ENCODE measurements around the gene TFF3.
A peak's percentile ranks its signal among the peaks of the same experiment; 100 is the strongest.

TFF3 gene

GRCh38 chr21:42343101-42343500 is 27.9 kb upstream of the TFF3 start:
- TF ChIP-seq, protein P1, sequence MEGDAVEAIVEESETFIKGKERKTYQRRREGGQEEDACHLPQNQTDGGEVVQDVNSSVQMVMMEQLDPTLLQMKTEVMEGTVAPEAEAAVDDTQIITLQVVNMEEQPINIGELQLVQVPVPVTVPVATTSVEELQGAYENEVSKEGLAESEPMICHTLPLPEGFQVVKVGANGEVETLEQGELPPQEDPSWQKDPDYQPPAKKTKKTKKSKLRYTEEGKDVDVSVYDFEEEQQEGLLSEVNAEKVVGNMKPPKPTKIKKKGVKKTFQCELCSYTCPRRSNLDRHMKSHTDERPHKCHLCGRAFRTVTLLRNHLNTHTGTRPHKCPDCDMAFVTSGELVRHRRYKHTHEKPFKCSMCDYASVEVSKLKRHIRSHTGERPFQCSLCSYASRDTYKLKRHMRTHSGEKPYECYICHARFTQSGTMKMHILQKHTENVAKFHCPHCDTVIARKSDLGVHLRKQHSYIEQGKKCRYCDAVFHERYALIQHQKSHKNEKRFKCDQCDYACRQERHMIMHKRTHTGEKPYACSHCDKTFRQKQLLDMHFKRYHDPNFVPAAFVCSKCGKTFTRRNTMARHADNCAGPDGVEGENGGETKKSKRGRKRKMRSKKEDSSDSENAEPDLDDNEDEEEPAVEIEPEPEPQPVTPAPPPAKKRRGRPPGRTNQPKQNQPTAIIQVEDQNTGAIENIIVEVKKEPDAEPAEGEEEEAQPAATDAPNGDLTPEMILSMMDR (IDR thresholded peaks at IDR 0.05; ENCODE audit: low read depth, low read length), result no peak
- DNase-seq (ENCODE audit: low read depth, low spot score), result no peak
- in situ Hi-C loops (cut with HindIII; ENCODE audit: low sequenced_read_pairs), result no loop called here

GRCh38 chr21:42341776-42342542 is 26.8 kb upstream of the TFF3 start:
- in situ Hi-C loops (cut with HindIII; ENCODE audit: low sequenced_read_pairs), result no loop called here
- DNase-seq (ENCODE audit: low read depth, low spot score), result no peak
- TF ChIP-seq, protein P1 (IDR thresholded peaks at IDR 0.05; ENCODE audit: low read depth, low read length), result no peak
- H3K4me3 ChIP-seq (ENCODE audit: low read depth, low read length), result no peak overlapping the region

More at GRCh38 chr21:42343101-42343500, 27.9 kb upstream of the TFF3 start:
- no peak overlapping the region for H3K4me3 ChIP-seq (ENCODE audit: low read depth, low read length)

GRCh38 chr21:42340187-42341050 is 25.2 kb upstream of the TFF3 start:
- in situ Hi-C loops (cut with HindIII; ENCODE audit: low sequenced_read_pairs), result no loop called here
- H3K4me3 ChIP-seq (ENCODE audit: low read depth, low read length), result no peak overlapping the region
- no peak for DNase-seq (ENCODE audit: low read depth, low spot score)
- TF ChIP-seq, protein P1 (IDR thresholded peaks at IDR 0.05; ENCODE audit: low read depth, low read length), result no peak

DNA sequence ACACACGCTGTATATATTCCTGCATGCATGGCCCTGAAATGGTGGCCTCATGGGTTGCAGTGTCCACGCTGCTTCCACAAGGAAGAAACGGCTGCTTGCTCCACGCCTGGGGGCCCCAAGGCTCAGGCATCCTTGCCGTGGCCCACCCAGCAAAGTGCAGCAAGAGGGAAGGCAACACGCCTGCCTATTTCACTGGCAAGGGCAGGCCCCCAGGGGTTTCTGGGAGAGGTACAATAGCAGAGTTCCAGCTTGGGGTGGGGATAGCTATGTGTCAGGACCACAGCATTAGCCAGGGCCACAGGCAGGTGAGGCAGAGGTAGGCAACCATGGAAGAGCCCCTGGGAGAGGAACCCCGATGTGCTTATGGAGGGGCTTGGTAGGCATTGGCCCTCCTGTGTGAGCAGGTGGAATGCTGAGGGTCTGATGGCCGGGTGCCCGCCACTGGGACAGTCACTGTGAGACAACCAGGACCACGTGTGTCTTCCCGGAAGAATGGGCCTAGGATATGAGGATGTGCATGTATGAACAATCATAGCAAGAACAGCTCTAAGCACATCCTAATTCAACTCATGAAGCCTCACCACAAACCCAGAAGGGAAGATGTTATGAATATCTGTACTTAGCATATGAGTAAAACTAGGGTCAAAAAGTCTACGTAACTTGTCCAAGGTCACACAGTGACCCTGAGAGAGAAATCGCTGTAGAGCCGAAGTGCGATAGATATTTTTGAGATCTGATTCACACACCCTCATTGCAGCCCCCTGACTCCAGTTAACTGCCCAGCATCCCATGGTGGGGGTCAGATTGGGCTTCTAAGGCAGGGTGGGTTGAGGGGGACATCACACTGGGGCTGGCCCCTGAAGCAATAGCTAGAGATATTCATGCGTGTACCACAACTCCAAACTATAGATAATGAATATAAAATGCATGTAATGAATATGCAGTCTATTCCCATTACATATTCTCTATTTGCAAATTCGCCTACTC is 23.8 kb upstream of the TFF3 start:
- no peak for DNase-seq (ENCODE audit: low read depth, low spot score)
- TF ChIP-seq, protein P1 (IDR thresholded peaks at IDR 0.05; ENCODE audit: low read depth, low read length), result no peak
- in situ Hi-C loops (cut with HindIII; ENCODE audit: low sequenced_read_pairs), result no loop called here

GRCh38 chr21:42337830-42338728 is 22.9 kb upstream of the TFF3 start:
- no peak overlapping the region for H3K4me3 ChIP-seq (ENCODE audit: low read depth, low read length)
- in situ Hi-C loops (cut with HindIII; ENCODE audit: low sequenced_read_pairs), result no loop called here
- DNase-seq (ENCODE audit: low read depth, low spot score), result peak; percentile 29
- TF ChIP-seq, protein P1 (IDR thresholded peaks at IDR 0.05; ENCODE audit: low read depth, low read length), result peak; percentile 72

More for the DNA sequence above, 23.8 kb upstream of the TFF3 start:
- H3K4me3 ChIP-seq (ENCODE audit: low read depth, low read length), result no peak overlapping the region

All from astrocyte of the spinal cord (primary cell).